Stomach (tissue), 4 donors: ENCODE data around the gene GOLPH3.

ENCODE experiments used
- CTCF ChIP-seq, 7 experiments: fragments of 450-650 bp in 4 of 7; fragments of 200-600 bp in 3 of 7; sonication (generic) in 3 of 7; IDR thresholded peaks; one replicate each; pipeline ENCODE4 v1.5.1; 2016 to 2019; ENCODE audit warnings: antibody characterized with exemption in 7 of 7, control low read depth in 2 of 7, mild to moderate bottlenecking in 1 of 7
- EP300 ChIP-seq: sonication (generic); formaldehyde crosslinking; IDR thresholded peaks from one replicate; pipeline ENCODE4 v1.6.1; 2017; ENCODE audit warnings: antibody characterized with exemption

DNA sequence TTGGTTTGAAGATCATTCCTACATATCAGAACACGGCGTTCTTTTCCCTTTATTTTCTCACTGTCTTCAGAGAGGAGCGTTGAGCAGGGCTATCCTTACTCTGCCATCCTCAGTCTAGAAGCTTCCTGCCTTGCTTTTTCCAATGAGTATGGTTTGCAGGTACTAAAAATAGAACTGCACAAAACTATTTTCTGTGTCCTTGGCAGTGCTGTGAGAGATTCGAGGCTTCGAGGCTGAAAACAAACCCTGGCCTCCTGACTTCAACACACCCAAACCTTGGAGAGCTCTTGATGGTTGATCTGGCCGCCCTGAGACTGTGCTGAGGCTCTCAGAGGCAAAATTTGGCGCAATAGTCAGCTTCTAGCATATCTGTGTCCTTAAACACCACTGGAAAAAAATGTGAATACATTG is 78.9 kb downstream of the GOLPH3 start:
- TF ChIP-seq CTCF (IDR thresholded peaks at IDR 0.05) (no peak), EP300 (no peak)
